Heart left ventricle (tissue), 13 donors: Measurements from ENCODE around the gene NGFR.

Experiments
- POLR2A ChIP-seq, 2 donors: fragments of 450-650 bp; IDR thresholded peaks; one replicate each; pipeline ENCODE4 v1.6.1; 2017; ENCODE audit warnings: antibody characterized with exemption in 2 of 2, mild to moderate bottlenecking in 2 of 2, moderate library complexity in 2 of 2
- TF ChIP-seq, protein P1 (sequence below), 12 donors: fragments of 200-600 bp; sonication (generic) in 4 of 12; IDR thresholded peaks; one replicate each; pipeline versions ENCODE4 v1.5.0 to v1.8.0; 2018 to 2022; ENCODE audit warnings: antibody characterized with exemption in 12 of 12, mild to moderate bottlenecking in 5 of 12
- donor health status: ischemic (EF 13 %, LVEDD 7.1; RV severe dilation, severe dysfunction).
- donor health status: DM: no; HTN: yes; CAD: no.
- donor health status: DM: no; HTN: no; CAD: no.
- donor health status: ischemic (EF 25% LVEDD 6.9; RV normal size, moderate dysfunction).
- donor health status: ischemic (EF 25% LVEDD 5.7; RV mildly dilated, moderate dysfunction).
- donor health status: ischemic (EF 35%, LVEDD 5.7; RV mildly dilated, moderate dysfunction).
- donor health status: nonischemic (EF 11% LVEDD 7.7; RV severe dilation, severe dysfunction).
- donor health status: DM: yes; HTN: yes; CAD: no.
- donor health status: PGD.
- donor health status: ischemic (EF 29% LVEDD 5.4; RV normal size, mild dysfunction).
- donor health status: nonischemic (EF 23%, LVEDD 6.1; RV moderate dilation, normal function).

DNA sequence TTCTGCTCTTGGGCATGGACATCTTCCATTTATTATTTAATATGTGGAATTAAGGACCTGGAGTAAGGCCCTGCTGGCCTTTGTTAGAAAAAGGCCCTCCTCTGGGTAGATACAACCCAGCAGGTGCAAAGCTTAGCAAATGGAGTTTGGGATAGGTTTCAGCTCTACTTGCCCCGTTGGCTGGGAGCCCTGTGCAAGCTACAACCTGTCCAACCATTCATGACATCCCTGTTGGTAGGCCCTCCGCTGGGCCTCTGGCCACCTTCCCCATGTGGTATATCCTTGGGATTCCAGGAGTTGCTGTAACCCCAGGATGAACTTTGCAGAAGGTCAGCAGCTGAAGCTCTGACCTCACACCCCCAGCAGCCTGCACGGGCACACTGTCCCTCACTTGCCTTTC is 6.4 kb downstream of the NGFR start:
- TF ChIP-seq POLR2A (IDR thresholded peaks at IDR 0.05) = no peak
- TF ChIP-seq, protein P1, sequence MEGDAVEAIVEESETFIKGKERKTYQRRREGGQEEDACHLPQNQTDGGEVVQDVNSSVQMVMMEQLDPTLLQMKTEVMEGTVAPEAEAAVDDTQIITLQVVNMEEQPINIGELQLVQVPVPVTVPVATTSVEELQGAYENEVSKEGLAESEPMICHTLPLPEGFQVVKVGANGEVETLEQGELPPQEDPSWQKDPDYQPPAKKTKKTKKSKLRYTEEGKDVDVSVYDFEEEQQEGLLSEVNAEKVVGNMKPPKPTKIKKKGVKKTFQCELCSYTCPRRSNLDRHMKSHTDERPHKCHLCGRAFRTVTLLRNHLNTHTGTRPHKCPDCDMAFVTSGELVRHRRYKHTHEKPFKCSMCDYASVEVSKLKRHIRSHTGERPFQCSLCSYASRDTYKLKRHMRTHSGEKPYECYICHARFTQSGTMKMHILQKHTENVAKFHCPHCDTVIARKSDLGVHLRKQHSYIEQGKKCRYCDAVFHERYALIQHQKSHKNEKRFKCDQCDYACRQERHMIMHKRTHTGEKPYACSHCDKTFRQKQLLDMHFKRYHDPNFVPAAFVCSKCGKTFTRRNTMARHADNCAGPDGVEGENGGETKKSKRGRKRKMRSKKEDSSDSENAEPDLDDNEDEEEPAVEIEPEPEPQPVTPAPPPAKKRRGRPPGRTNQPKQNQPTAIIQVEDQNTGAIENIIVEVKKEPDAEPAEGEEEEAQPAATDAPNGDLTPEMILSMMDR (IDR thresholded peaks at IDR 0.05) = no peak
